HPDE6-E6E7 (cell line): ENCODE data around the gene MORN4.

Source experiments
- DNase-seq: peaks from one replicate; pipeline ENCODE4 v3.0.0; 2011; ENCODE audit warnings: missing footprints; ENCODE audit errors: extremely low spot score

The MORN4 gene

DNA sequence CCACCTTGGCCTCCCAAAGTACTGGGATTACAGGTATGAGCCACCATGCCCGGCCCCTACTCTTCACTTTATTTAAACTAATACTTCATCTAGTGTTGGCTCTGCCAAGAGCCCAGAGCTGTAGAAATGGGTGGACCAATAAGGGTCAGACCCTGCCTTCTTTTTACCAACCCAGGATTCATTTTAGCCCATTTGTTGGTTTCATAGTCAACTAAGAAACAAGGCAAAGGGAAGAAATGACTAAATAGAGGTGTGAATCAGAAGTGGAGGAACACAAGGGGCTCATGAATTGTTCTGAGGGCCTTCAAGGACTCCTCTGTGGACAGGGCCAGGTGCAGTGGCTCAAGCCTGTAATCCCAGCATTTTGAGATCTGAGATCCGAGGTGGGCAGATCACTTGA lies 59.6 kb downstream of the MORN4 start:
- DNase-seq = no peak

DNA sequence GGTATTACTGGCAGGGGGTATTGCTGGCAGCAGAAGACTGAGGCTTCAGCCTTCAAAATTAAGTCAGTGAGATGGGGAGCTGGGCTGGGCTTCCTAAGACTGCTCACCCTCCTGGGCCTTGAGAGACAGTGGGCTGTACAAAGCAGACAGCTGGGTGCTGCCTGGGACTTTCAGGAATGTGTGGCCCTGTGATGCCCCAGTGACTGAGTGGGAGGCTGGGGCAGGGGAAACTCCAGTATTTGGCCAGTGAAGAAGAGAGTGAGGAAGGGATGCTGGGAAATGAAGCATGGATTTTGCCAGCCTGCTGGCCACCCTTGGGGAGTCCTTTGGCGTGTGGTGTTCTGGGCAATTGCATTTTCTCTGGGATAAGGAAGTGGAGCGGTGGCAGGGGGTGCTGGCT lies 60.3 kb downstream of the MORN4 start:
- DNase-seq = no peak

DNA sequence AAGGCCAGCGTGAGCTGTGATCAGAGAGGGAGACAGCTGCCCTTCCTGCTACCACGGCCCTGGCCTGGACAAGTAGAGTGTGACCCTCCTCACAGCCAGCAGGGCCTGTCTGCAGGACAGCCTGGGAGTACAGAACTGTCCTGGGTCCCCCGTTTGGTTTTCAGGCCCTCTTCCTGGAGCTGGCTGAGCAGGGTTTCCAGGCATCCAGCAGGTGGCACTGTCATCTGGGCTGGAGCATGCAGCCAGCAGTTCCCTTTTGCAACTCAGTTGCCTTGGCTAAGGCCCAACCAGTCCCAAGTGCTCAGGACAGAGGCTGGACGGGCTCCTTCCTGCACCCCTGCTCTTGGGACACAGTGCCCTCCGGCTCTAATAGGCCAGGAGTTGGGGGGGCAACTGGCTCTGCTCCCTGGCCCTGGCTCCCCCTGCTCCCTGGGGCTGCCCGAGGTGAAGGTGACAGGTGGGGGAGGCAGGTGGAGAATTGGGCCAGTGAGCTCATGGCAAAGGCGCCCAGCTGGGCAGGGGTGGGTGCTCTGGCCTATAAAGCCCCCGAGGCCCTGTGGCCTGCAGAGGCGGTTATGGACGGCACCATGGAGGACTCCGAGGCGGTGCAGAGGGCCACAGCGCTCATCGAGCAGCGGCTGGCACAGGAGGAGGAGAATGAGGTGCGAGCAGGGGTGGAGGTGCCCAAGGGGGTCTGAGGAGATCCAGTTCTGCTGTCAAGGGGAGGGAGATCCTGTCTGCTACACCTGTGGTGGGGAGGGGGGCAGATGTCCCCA lies 60.9 kb downstream of the MORN4 start, which contains the start of gene ANKRD2:
Gene ANKRD2, plus strand, starts transcription at position 566 of the 776 bp plus-strand sequence. Its CDS starts 10 bp downstream, at position 576.
- peak; percentile 72 for DNase-seq

DNA sequence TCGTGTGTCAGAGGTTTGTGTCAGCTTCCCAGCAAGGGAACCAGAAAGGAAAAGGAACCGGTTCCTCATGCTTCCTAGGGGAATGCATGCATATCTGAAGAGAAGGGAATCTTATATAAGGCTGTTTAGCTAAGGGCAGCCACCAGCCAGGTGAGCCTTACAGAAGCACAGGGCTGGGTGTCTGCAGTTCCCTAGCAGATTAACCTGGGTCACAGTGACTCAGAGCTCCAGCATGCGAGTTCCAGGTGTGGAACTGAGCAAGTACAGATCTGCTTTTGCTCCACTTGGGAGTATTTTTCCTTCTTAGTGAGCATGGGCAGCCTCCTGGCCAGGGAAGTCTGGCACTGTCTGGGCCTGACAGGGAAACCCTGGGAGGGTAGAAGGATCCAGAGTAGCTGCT lies 61.7 kb downstream of the MORN4 start:
- DNase-seq = peak; percentile 91

DNA sequence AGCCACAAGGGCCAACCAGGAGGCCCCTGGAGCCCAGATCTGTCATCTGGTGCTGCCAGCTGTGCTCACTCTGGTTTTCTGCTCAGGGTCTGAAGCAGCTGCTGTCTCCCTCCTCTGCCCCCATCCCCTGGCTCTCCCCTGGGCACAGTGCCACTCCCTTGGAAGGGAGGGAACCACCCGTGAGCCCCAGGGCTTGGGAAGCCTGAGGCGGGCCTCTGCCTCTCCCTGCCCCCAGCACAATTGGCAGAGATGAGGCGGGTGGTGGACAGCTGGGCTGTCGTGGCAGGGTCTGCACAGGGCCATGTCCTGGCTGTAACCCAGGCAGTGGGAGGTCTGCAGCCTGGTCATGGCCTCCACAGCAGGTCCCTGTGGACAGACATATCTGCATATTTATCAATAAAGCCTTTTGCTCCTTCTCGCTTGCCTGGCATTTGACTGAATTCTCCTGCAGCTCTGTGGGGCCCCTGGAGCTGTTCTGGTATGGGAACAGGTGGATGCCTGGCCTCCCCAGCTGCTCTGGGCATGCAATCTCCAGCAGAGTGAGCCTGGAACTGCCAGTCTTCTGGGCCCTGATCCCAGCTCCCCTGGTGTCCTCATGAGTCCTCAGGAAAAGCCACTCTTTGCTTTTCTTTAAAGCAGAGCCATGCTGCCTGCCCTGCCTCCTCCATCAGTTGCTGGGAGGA lies 62.4 kb downstream of the MORN4 start:
- DNase-seq = no peak

DNA sequence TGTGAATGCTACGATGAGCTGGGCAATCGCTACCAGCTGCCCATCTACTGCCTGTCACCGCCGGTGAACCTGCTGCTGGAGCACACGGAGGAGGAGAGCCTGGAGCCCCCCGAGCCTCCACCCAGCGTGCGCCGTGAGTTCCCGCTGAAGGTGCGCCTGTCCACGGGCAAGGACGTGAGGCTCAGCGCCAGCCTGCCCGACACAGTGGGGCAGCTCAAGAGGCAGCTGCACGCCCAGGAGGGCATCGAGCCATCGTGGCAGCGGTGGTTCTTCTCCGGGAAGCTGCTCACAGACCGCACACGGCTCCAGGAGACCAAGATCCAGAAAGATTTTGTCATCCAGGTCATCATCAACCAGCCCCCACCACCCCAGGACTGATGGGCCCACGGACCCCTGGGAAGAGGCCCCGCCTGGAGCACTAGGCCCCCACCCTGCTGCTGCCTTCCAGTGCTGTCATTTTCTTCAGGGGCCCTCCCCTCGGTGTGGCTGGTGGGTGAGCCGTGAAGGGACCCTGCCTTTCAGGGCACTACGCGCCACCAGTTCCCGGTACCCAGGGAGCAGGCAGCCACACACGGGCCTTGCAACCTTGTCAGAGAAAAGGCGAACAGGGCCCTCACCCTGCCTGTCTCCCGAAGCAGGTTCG lies 63.0 kb downstream of the MORN4 start:
- no peak for DNase-seq

DNA sequence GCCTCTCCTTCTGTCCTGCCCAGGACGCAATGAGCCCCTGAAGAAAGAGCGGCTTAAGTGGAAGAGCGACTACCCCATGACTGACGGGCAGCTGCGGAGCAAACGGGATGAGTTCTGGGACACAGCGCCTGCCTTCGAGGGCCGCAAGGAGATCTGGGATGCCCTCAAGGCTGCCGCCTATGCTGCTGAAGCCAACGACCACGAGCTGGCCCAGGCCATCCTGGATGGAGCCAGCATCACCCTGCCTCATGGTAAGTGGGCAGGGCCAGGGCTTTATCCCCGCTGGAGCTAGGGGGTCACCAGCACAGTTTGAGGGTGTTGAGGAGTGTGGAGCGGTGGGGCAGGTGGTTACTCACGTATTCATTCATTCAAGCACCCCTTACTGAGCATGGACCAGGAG lies 65.4 kb downstream of the MORN4 start:
- no peak for DNase-seq

DNA sequence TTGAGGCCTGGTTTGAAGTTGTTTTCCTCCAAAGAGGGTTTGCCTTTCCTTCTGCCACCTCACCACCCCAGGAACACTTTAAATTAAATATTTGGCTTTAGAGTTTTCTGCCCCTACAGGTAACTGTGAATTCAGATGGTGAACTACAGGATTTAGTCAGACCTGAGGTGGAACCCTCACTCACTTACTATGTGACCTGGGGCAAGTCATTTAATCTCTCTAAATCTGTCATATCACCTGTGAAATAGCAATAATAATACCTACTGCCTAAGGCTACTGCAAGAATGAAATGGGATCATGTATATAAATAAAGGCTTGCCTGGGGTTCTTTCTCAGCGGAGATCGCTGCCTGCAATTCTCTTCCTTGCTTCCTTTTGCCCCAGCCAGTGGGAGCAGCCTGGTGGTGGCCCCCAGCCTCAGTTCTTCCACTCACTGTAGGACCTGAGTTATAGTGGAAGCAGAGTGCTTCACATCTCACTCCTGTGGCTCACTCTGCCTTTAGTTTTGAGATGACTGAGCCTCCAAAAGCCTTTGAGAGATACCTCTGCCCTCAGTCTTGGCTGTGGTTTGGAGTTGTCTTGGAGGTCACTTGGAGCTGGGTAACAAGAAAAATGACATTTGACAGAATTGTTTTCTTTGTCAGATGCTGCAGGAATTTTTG lies 66.8 kb downstream of the MORN4 start:
- no peak for DNase-seq

DNA sequence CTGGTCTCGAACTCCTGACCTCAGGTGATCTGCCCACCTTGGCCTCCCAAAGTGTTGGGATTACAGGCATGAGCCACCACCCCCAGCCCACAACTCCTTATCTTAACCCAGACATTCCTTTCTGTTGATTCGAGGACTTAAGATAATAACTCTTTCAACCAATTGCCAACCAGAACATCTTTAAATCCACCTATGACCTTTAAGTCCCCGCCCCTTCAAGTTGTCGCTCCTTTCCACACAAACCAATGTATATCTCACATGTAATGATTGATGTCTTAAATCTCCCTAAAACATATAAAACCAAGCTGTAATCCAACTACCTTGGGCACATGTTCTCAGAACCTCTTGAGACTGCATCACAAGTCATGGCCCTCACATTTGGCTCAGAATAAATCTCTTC lies 68.5 kb downstream of the MORN4 start:
- no peak for DNase-seq
